AG04450 (cell line): ENCODE data around the gene TMBIM4. TPM values are rescaled to one million over a fixed set of nuclear protein-coding genes. Genes with fewer than 3 reads are reported as not detected.
"Not testable (repeated sequence)": the region's sequence is repeated elsewhere in the genome, so short reads cannot be mapped to it uniquely, and the experiment has no call there.

Source experiments
- CTCF ChIA-PET: fragments of 300-600, 350-600 bp; formaldehyde crosslinking; extraction: SDS; loops from one replicate; lab custom pipeline; 2022; ENCODE audit warnings: antibody characterized with exemption, inconsistent platforms; lab: Charles Lee
- POLR2A ChIA-PET: fragments of 350-600 bp; formaldehyde crosslinking; extraction: SDS; loops from one replicate; lab custom pipeline; 2021; ENCODE audit warnings: antibody characterized with exemption, inconsistent platforms; lab: Yijun Ruan, JAX
- DNase-seq: peaks from one replicate; pipeline ENCODE4 v3.0.0-alpha.2; 2011; ENCODE audit warnings: low read depth, low spot score
- H3K27ac ChIP-seq: one replicate; pipeline ENCODE4 v1.5.1; 2012; ENCODE audit warnings: low read depth, low read length, control low read depth
- H3K27me3 ChIP-seq: one replicate; pipeline ENCODE4 v1.6.0; 2012; ENCODE audit warnings: low read length; ENCODE audit not compliant: control insufficient read depth, insufficient read depth
- H3K4me3 ChIP-seq: 2 replicates; pipeline ENCODE4 v1.5.1; 2011; ENCODE audit warnings: mild to moderate bottlenecking, low read depth, low read length, control low read depth
- H3K9me3 ChIP-seq: 2 replicates; pipeline ENCODE4 v1.5.1; 2012; ENCODE audit warnings: low read length; ENCODE audit not compliant: control insufficient read depth, insufficient read depth
- CTCF ChIP-seq: IDR thresholded peaks from 2 replicates; pipeline ENCODE4 v1.5.1; 2011; ENCODE audit warnings: low read depth, low read length, control low read depth, inconsistent platforms
- polyA minus RNA-seq: library from RNA; depleted of rRNA, polyadenylated mRNA; stranded (reverse); fragments of >200 nt; gene quantifications from 2 replicates; pipeline ENCODE4 v1.2.3, GENCODE V29; 2011; rRNA and poly(A)+ RNA removed
- polyA plus RNA-seq: library from polyadenylated mRNA; depleted of rRNA; stranded (reverse); fragments of >200 nt; gene quantifications from 2 replicates; pipeline ENCODE4 v1.2.3, GENCODE V29; 2011; rRNA removed

TMBIM4 gene
- polyA plus RNA-seq (102 and 140 TPM in 2 replicates), polyA minus RNA-seq (27.1 and 29.2 TPM in 2 replicates)

GRCh38 chr12:66169221-66170170, at the start of gene TMBIM4:
Gene TMBIM4, minus strand, starts transcription at chr12:66169996. Its CDS starts 45 bp downstream, at chr12:66169951.
- POLR2A ChIA-PET: interaction anchor here (0.6 to 1.9 kb wide), 14 partner anchors 9 to 1000 kb away, joined by 3 to 14 read pairs (median 6); partner anchors contain the start of genes HELB, IRAK3, LEMD3 and LLPH
- Histone ChIP-seq H3K27ac (peak within 1 kb of the TSS; percentile 99), H3K27me3 (no peaks in the 10 kb centered on the region), H3K9me3 (peaks cover 11% of the 10 kb centered on the region), H3K4me3 (peak within 1 kb of the TSS; percentile 91)
- peak; percentile 54 for TF ChIP-seq CTCF
- CTCF ChIA-PET: interaction anchor here (0.6 to 2.3 kb wide), 21 partner anchors 9 to 1487 kb away, joined by 3 to 19 read pairs (median 5); partner anchors contain the start of gene HELB
- peak; percentile 83 for DNase-seq

GRCh38 chr12:66217342-66217917, 47.6 kb upstream of the TMBIM4 start:
- H3K4me3 ChIP-seq: no peak overlapping the region
- ChIA-PET POLR2A (no interaction called here), CTCF (no interaction called here)
- peaks cover 5% of the 10 kb centered on the region; the same call in 1 of the 2 replicates for H3K9me3 ChIP-seq
- H3K27me3 ChIP-seq: no peaks in the 10 kb centered on the region
- DNase-seq: no peak
- no peak overlapping the region for H3K27ac ChIP-seq
- no peak for TF ChIP-seq CTCF

GRCh38 chr12:66213011-66213410, 43.2 kb upstream of the TMBIM4 start:
- H3K4me3 ChIP-seq, POLR2A ChIA-PET, H3K9me3 ChIP-seq, H3K27me3 ChIP-seq, DNase-seq, H3K27ac ChIP-seq: not testable (repeated sequence)
- CTCF ChIA-PET: interaction anchor here (0.6 to 1.2 kb wide), 2 partner anchors 68 to 341 kb away, joined by 3 read pairs; no protein-coding TSS in a partner anchor

GRCh38 chr12:66211573-66211972, 41.8 kb upstream of the TMBIM4 start:
- DNase-seq, CTCF ChIA-PET, H3K9me3 ChIP-seq, H3K27me3 ChIP-seq, H3K27ac ChIP-seq, H3K4me3 ChIP-seq: not testable (repeated sequence)
- POLR2A ChIA-PET: interaction anchor here (0.6 kb wide), 1 partner anchor 14 kb away, joined by 4 read pairs; no protein-coding TSS in a partner anchor

GRCh38 chr12:66210840-66211239, 41.0 kb upstream of the TMBIM4 start:
- ChIA-PET POLR2A (no interaction called here), CTCF (no interaction called here)
- no peak for TF ChIP-seq CTCF
- no peaks in the 10 kb centered on the region for H3K9me3 ChIP-seq
- no peak for DNase-seq
- no peak overlapping the region for H3K27ac ChIP-seq
- H3K4me3 ChIP-seq: no peak overlapping the region
- no peaks in the 10 kb centered on the region for H3K27me3 ChIP-seq
